Neuron (in vitro differentiated cells): Measurements from ENCODE around the gene C20orf202.

Source experiments
- H2AFZ ChIP-seq: one replicate; pipeline ENCODE4 v1.6.1; 2013; ENCODE audit warnings: low read depth, mild to moderate bottlenecking, inconsistent platforms, low read length, moderate library complexity
- H3K27me3 ChIP-seq: one replicate; pipeline ENCODE4 v1.6.1; 2013; ENCODE audit warnings: low read length; ENCODE audit not compliant: insufficient read depth
- H3K36me3 ChIP-seq: one replicate; pipeline ENCODE4 v1.6.1; 2013; ENCODE audit warnings: low read length; ENCODE audit not compliant: insufficient read depth
- H3K4me1 ChIP-seq: one replicate; pipeline ENCODE4 v1.6.1; 2013; ENCODE audit warnings: low read length; ENCODE audit not compliant: insufficient read depth
- H3K4me3 ChIP-seq: 2 replicates; pipeline ENCODE4 v1.5.1; 2013; ENCODE audit warnings: mild to moderate bottlenecking, low read length, moderate library complexity
- H3K9me3 ChIP-seq: one replicate; pipeline ENCODE4 v1.6.1; 2013; ENCODE audit warnings: low read length

C20orf202 gene

GRCh38 chr20:1171461-1172093 lies 31.7 kb upstream of the C20orf202 start:
- Histone ChIP-seq H3K4me1 (no peaks in the 10 kb centered on the region), H3K4me3 (no peak overlapping the region), H3K27me3 (no peaks in the 10 kb centered on the region), H3K36me3 (peaks cover 62% of the 10 kb centered on the region), H3K9me3 (no peaks in the 10 kb centered on the region), H2AFZ (no peak overlapping the region)

DNA sequence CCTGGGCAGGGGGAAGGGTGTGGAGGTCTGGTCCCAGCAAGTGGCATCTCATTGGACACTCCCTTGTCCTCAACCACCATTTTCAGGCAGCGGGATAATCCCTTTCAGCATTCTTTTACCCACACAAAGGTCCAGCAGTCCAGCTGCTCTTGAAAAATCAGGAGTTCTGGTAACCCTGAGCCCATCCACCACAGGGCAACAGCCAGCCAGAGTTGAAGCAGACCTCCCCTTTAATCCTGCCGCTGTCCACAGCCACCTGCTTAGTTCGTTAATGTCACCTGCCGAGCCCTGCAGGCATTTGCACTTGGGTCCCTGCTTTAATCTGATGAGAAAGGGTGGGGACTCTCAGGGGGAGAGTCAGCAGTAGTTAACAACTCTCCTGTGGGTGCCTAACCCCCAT lies 29.6 kb upstream of the C20orf202 start:
- Histone ChIP-seq H3K4me3 (no peak overlapping the region), H3K36me3 (peaks cover 43% of the 10 kb centered on the region), H3K9me3 (no peaks in the 10 kb centered on the region), H2AFZ (no peak overlapping the region), H3K27me3 (no peaks in the 10 kb centered on the region), H3K4me1 (no peaks in the 10 kb centered on the region)

DNA sequence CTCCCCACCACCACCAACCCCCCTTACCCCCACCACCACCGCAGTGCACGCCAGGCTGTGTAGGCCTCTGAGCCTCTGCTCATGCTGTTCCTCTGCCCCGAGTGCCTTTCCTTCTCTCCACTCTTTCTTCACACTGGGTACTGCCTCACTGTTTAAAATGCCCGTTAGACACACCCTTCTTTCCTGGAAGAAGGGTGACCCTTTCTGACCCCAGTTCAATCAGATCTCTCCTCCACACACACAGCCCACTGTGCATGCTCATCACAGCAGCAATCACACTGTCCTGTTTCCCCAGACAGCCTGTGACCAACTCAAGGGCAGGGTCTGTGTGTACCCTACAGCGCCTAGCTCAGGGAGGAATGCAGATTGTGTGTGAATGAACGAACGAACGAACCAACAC lies 28.5 kb upstream of the C20orf202 start:
- no peak overlapping the region for H3K4me3 ChIP-seq
- no peaks in the 10 kb centered on the region for H3K9me3 ChIP-seq
- H3K27me3 ChIP-seq: no peaks in the 10 kb centered on the region
- H2AFZ ChIP-seq: no peak overlapping the region
- H3K4me1 ChIP-seq: no peaks in the 10 kb centered on the region
- H3K36me3 ChIP-seq: peaks cover 33% of the 10 kb centered on the region

DNA sequence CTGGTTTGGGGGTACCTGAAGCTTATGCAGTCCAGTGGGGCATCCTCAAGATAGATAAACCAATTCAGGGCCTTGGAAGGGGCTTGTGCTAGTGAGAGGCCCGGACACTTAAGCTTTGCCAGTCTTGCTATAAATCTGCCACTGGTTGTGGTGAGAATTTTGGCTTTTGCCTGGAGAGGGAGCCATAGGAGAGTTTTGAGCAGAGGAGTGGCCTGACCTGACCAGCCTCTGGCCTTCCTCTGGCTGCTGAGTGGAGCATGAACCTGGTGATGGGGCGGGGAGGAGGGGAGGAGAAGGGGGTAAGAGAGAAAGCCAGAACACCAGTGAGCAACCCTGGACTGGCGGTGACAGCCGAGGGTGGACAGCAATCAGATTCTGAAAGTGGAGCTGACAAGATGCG lies 25.6 kb upstream of the C20orf202 start:
- Histone ChIP-seq H3K4me1 (no peaks in the 10 kb centered on the region), H3K36me3 (peaks cover 13% of the 10 kb centered on the region), H3K9me3 (no peaks in the 10 kb centered on the region), H3K4me3 (no peak overlapping the region), H3K27me3 (no peaks in the 10 kb centered on the region), H2AFZ (no peak overlapping the region)

DNA sequence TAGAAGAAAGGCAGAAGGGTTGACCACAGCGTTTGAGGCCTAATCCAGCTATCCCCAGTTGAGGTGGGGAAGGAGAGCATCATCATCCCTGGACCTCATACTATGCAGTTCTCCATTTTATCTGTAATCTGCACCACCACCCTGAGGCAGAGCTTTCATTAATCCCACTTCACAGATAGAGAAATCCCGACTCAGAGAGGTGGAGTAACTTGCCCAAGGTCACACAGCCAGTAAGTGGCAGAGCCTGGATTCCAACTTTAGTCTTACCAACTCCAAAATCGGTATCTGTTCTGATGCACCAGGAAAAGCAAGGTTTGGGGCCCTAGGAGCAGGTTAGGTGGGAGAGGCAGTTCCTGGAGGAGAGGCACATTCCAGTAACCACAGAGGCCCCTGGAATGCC lies 25.2 kb upstream of the C20orf202 start:
- H3K4me3 ChIP-seq: no peak overlapping the region
- no peaks in the 10 kb centered on the region for H3K27me3 ChIP-seq
- no peaks in the 10 kb centered on the region for H3K9me3 ChIP-seq
- H3K4me1 ChIP-seq: no peaks in the 10 kb centered on the region
- no peak overlapping the region for H2AFZ ChIP-seq
- H3K36me3 ChIP-seq: peaks cover 11% of the 10 kb centered on the region

DNA sequence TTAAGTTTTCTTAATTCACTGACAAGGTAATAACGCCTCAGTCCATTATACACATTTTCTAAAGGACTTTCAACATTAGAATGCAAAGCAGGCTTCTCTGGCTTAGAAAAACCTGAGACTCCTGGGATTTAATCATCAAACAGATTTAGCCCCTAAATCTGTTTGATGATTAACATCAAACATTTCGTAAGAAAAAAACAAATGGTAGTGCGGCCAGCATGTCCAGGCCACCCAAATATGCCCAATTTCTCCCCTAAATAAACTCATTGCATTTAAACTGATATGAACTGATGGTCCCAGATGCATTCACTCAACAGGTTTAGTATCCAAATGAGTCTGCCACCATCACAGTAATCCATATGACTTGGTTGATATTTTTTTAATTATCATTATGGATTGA lies 24.6 kb upstream of the C20orf202 start:
- H3K9me3 ChIP-seq: no peaks in the 10 kb centered on the region
- H3K4me1 ChIP-seq: no peaks in the 10 kb centered on the region
- no peak overlapping the region for H2AFZ ChIP-seq
- no peak overlapping the region for H3K4me3 ChIP-seq
- H3K36me3 ChIP-seq: peaks cover 10% of the 10 kb centered on the region
- H3K27me3 ChIP-seq: no peaks in the 10 kb centered on the region

DNA sequence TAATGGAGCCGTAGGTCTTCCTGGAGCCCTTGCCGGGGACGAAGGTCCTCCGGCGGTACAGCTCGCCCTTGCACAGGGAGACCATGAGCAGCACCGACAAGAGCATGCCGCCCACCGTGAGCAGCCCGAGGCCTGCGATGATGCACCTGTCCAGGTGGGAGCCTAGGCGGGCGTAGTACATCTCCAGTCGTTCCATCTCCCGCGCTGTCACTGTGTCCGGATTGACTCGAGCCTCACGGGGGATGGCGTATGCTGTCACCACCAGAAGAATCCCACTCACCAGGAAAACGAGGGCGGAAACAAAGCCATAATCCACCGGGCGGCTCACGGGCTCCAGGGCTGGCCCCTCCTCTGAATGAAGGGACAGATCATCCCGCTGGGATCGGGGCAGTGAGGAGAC lies 22.3 kb upstream of the C20orf202 start:
- Histone ChIP-seq H3K27me3 (no peaks in the 10 kb centered on the region), H3K4me1 (peaks cover 5% of the 10 kb centered on the region), H3K4me3 (no peak overlapping the region), H3K36me3 (peaks cover 5% of the 10 kb centered on the region), H3K9me3 (no peaks in the 10 kb centered on the region), H2AFZ (no peak overlapping the region)

- Histone ChIP-seq H2AFZ (no peak overlapping the region), H3K36me3 (no peaks in the 10 kb centered on the region), H3K27me3 (no peaks in the 10 kb centered on the region), H3K4me1 (peaks cover 5% of the 10 kb centered on the region), H3K4me3 (no peak overlapping the region), H3K9me3 (no peaks in the 10 kb centered on the region)
These were observed 21.1 kb upstream of the C20orf202 start for GRCh38 chr20:1182106-1182505.

- peaks cover under 1% of the 10 kb centered on the region for H3K9me3 ChIP-seq
- no peak overlapping the region for H3K4me3 ChIP-seq
- no peaks in the 10 kb centered on the region for H3K27me3 ChIP-seq
These were observed 20.1 kb upstream of the C20orf202 start for GRCh38 chr20:1183153-1183552.

DNA sequence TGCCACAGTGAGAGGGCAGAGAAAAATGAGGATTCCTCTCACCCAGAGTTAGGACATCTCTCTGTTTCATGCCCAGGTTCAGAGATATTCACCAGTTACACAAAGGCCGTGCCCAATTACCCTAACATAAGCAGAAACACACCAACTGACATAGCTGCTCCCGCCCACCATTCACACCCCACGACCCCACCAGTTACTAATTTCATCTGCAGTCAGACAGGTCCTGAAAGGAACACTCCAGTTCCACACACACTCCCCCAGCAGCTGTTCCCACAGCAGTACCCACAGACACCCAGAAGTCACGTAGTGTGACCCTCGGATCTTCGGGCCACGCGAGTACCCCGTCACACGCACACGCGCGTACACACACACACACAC lies 19.0 kb upstream of the C20orf202 start:
- H3K9me3 ChIP-seq: peaks cover 3% of the 10 kb centered on the region
- peaks cover 15% of the 10 kb centered on the region for H3K4me1 ChIP-seq
- H3K27me3 ChIP-seq: no peaks in the 10 kb centered on the region
- H3K36me3 ChIP-seq: no peaks in the 10 kb centered on the region
- H3K4me3 ChIP-seq: peak overlapping the region; percentile 49
- H2AFZ ChIP-seq: no peak overlapping the region

More at GRCh38 chr20:1183153-1183552, 20.1 kb upstream of the C20orf202 start:
- H3K36me3 ChIP-seq: no peaks in the 10 kb centered on the region
- no peak overlapping the region for H2AFZ ChIP-seq
- peaks cover 12% of the 10 kb centered on the region for H3K4me1 ChIP-seq

GRCh38 chr20:1184638-1185315 lies 18.5 kb upstream of the C20orf202 start, which contains the start of gene TMEM74B:
TSS of gene TMEM74B (minus strand) at chr20:1184981. CDS start at chr20:1183801, 1,180 bp downstream.
- peaks cover 3% of the 10 kb centered on the region for H3K9me3 ChIP-seq
- H3K27me3 ChIP-seq: no peaks in the 10 kb centered on the region
- no peaks in the 10 kb centered on the region for H3K36me3 ChIP-seq
- H3K4me3 ChIP-seq: peak within 1 kb of the TSS; percentile 49
- peak within 1 kb of the TSS; percentile 59 for H2AFZ ChIP-seq
- peaks cover 15% of the 10 kb centered on the region for H3K4me1 ChIP-seq

GRCh38 chr20:1185316-1185741 lies 17.9 kb upstream of the C20orf202 start:
- Histone ChIP-seq H2AFZ (peak overlapping the region; percentile 59), H3K4me3 (peak overlapping the region; percentile 49), H3K9me3 (peaks cover 3% of the 10 kb centered on the region), H3K36me3 (no peaks in the 10 kb centered on the region), H3K4me1 (peaks cover 15% of the 10 kb centered on the region), H3K27me3 (no peaks in the 10 kb centered on the region)

GRCh38 chr20:1185790-1186334 lies 17.4 kb upstream of the C20orf202 start:
- H3K9me3 ChIP-seq: peaks cover 3% of the 10 kb centered on the region
- no peaks in the 10 kb centered on the region for H3K27me3 ChIP-seq
- no peaks in the 10 kb centered on the region for H3K36me3 ChIP-seq
- peaks cover 15% of the 10 kb centered on the region for H3K4me1 ChIP-seq
- H3K4me3 ChIP-seq: peak overlapping the region; percentile 49
- H2AFZ ChIP-seq: no peak overlapping the region
